HCT116 (cell line): ENCODE data around the gene SHISA7.

Experiments
- CTCF ChIP-seq, 3 experiments: fragments of 200-600 bp in 1 of 3; sonication (generic) in 1 of 3; IDR thresholded peaks in 2 of 3; conservative IDR thresholded peaks in 1 of 3; 2 replicates each; pipeline ENCODE4 v1.5.1; 2012 to 2017; ENCODE audit warnings: low read depth in 2 of 3, low read length in 2 of 3, antibody characterized with exemption in 1 of 3, borderline replicate concordance in 1 of 3, control low read depth in 1 of 3, mild to moderate bottlenecking in 1 of 3, mixed read lengths in 1 of 3, mixed run types in 1 of 3, moderate library complexity in 1 of 3; ENCODE audit not compliant: insufficient read depth in 1 of 3
- EZH2 ChIP-seq: fragments of 200-600 bp; sonication (generic); IDR thresholded peaks from 2 replicates; pipeline ENCODE4 v1.6.1; 2017; ENCODE audit warnings: antibody characterized with exemption, mixed run types
- POLR2A ChIP-seq: IDR thresholded peaks from 2 replicates; pipeline ENCODE4 v1.7.0; 2011; ENCODE audit warnings: borderline replicate concordance; ENCODE audit not compliant: insufficient read depth, insufficient read length; ENCODE audit errors: extremely low read depth
- POLR2AphosphoS5 ChIP-seq: IDR thresholded peaks from 2 replicates; pipeline ENCODE4 v1.6.1; 2011; ENCODE audit warnings: mild to moderate bottlenecking, low read depth, low read length, moderate library complexity

GRCh38 chr19:55382013-55382412, 61.1 kb downstream of the SHISA7 start:
- TF ChIP-seq POLR2A (no peak), CTCF (IDR thresholded peaks at IDR 0.05 in 2 of 3, conservative IDR thresholded peaks at IDR 0.05 in 1 of 3; ENCODE audit: borderline replicate concordance in 1 of 3, insufficient read depth in 1 of 3, low read depth in 2 of 3, low read length in 2 of 3) (no peak), EZH2 (no peak), POLR2AphosphoS5 (no peak)
